PFSK-1 (cell line): ENCODE results near the gene WASF1.

Experiments used
- FOXP2 ChIP-seq: optimal IDR thresholded peaks from 2 replicates; pipeline ENCODE3; 2011; ENCODE audit warnings: borderline replicate concordance, control low read depth, inconsistent platforms; ENCODE audit not compliant: insufficient read depth; ENCODE audit errors: extremely low read length, extremely low read depth
- POLR2AphosphoS5 ChIP-seq: IDR thresholded peaks from 2 replicates; pipeline ENCODE4 v1.6.1; 2012; ENCODE audit warnings: low read depth, mild to moderate bottlenecking, control low read depth, low read length, moderate library complexity
- REST ChIP-seq, 2 experiments: IDR thresholded peaks; 2 replicates each; pipeline versions ENCODE4 v1.6.1 to v1.8.0; 2011 to 2012; ENCODE audit warnings: low read depth in 2 of 2, low read length in 2 of 2, control low read depth in 1 of 2, inconsistent platforms in 1 of 2, mild to moderate bottlenecking in 1 of 2, moderate library complexity in 1 of 2; ENCODE audit not compliant: insufficient read depth in 1 of 2
- SIN3A ChIP-seq: IDR thresholded peaks from 2 replicates; pipeline ENCODE4 v1.6.1; 2012; ENCODE audit warnings: mild to moderate bottlenecking, low read length, moderate library complexity, borderline replicate concordance; ENCODE audit not compliant: insufficient read depth
- TAF1 ChIP-seq: IDR thresholded peaks from 2 replicates; pipeline ENCODE4 v1.6.1; 2012; ENCODE audit warnings: low read length, control low read depth, borderline replicate concordance; ENCODE audit not compliant: insufficient read depth

Gene WASF1

GRCh38 chr6:110196874-110197273 lies 17.4 kb upstream of the WASF1 start:
- no peak for TF ChIP-seq POLR2AphosphoS5

- TF ChIP-seq SIN3A = no peak
- TF ChIP-seq TAF1 = no peak
- no peak for TF ChIP-seq FOXP2
- TF ChIP-seq REST (IDR thresholded peaks at IDR 0.05; ENCODE audit: insufficient read depth in 1 of 2, low read depth in 2 of 2, low read length in 2 of 2) = no peak
- no peak for TF ChIP-seq POLR2AphosphoS5
Observed at GRCh38 chr6:110195639-110196038, 16.2 kb upstream of the WASF1 start.

GRCh38 chr6:110191477-110191876 lies 12.0 kb upstream of the WASF1 start:
- TF ChIP-seq SIN3A (no peak), FOXP2 (no peak), POLR2AphosphoS5 (no peak), REST (IDR thresholded peaks at IDR 0.05; ENCODE audit: insufficient read depth in 1 of 2, low read depth in 2 of 2, low read length in 2 of 2) (no peak), TAF1 (no peak)

- no peak for TF ChIP-seq REST (IDR thresholded peaks at IDR 0.05; ENCODE audit: insufficient read depth in 1 of 2, low read depth in 2 of 2, low read length in 2 of 2)
- no peak for TF ChIP-seq SIN3A
- TF ChIP-seq FOXP2 = no peak
- no peak for TF ChIP-seq POLR2AphosphoS5
- TF ChIP-seq TAF1 = no peak
Observed at GRCh38 chr6:110190726-110191125, 11.3 kb upstream of the WASF1 start.

GRCh38 chr6:110188791-110189190 lies 9.3 kb upstream of the WASF1 start:
- no peak for TF ChIP-seq REST (IDR thresholded peaks at IDR 0.05; ENCODE audit: insufficient read depth in 1 of 2, low read depth in 2 of 2, low read length in 2 of 2)
- TF ChIP-seq POLR2AphosphoS5 = no peak
- TF ChIP-seq SIN3A = no peak
- no peak for TF ChIP-seq FOXP2
- TF ChIP-seq TAF1 = no peak
